ENCODE measurements around the gene RALA. TPM values are rescaled to one million over a fixed set of nuclear protein-coding genes. Genes with fewer than 3 reads are reported as not detected.

Gene RALA
- total and polyA plus RNA-seq, 2 of the 13 experiments (the other 11 are each of a cell fraction or from before 2014, with no cell fraction given) = 11.8 to 19.5 TPM

DNA sequence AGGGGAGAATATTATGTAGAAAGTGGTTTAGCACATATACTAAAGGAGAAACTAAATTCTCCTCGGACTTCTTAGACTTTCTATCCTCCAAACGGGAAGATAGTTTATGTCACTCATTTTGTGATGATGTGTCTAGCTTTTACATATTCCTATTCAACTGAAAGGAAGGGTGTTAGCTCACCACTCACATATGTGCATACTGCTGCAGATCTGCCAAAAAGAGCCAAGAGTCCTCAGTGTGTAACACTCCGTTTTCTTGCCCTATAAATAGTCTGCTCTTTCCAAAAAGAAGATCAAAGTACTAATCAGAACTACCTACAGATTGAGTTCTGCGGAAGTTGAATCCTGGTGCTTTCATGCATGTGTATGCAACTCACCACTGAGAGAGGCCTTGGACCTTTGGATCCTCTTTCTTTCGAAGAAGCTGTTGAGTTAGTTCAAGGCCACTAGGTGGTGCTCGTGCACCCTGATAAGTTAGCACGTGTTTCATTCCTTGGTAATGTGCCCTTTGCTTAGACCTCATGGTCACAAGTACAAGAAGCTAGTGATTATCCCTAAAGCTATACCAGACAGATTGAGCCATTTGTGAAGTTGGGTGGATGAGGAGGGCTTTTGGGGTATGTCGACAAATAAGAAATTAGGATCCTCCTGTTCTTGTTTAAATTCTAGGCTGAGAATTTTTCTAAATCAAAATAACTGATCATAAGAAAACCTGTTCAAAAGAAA, 43.1 kb upstream of the RALA start (continued):
- no peak for TF ChIP-seq ZNF713 (CRISPR knock-in tag; IDR thresholded peaks at IDR 0.05)
- TF ChIP-seq ZNF616 (CRISPR knock-in tag; IDR thresholded peaks at IDR 0.05; ENCODE audit: low read depth) = no peak
- TF ChIP-seq ZMYM4 (CRISPR knock-in tag; IDR thresholded peaks at IDR 0.05) = peak; percentile 66
- 0 out of 2 replicates have a peak, but pooled peaks have one; percentile 48 for TF ChIP-seq NCOR1 (IDR thresholded peaks at IDR 0.05; ENCODE audit: borderline replicate concordance, low read length)
- no peak for TF ChIP-seq MEIS1 (CRISPR knock-in tag; IDR thresholded peaks at IDR 0.05; ENCODE audit: borderline replicate concordance)

- H4K20me1 ChIP-seq (ENCODE audit: insufficient read depth, low read length) = no peaks in the 10 kb centered on the region
- H3K4me3 ChIP-seq (replicated peaks in 1 of 3; ENCODE audit: insufficient read depth in 1 of 3, low read depth in 2 of 3, low read length in 3 of 3) = no peak overlapping the region
- DNase-seq (ENCODE audit: low spot score) = no peak
- intact Hi-C loops (cut with micrococcal nuclease; ENCODE audit: unreplicated experiment) (loop anchor here (5.0 to 10.0 kb wide), 2 partner anchors 45 to 462 kb away; no protein-coding TSS in a partner anchor), in situ Hi-C loops (cut with HindIII; ENCODE audit: extremely low pct_ligation_motif_present, low pct_unique_long_range_greater_than_20kb) (loop anchor here (5.0 kb wide), 1 partner anchor 165 kb away; no protein-coding TSS in a partner anchor)
- no peak for FAIRE-seq
- TF ChIP-seq ZNF605 (CRISPR knock-in tag; IDR thresholded peaks at IDR 0.05) (no peak), CEBPG (CRISPR knock-in tag; IDR thresholded peaks at IDR 0.05) (no peak), NFE2 (CRISPR knock-in tag; IDR thresholded peaks at IDR 0.05) (no peak), ZNF703 (CRISPR knock-in tag; IDR thresholded peaks at IDR 0.05; ENCODE audit: borderline replicate concordance) (no peak), NONO (IDR thresholded peaks at IDR 0.05) (no peak), NONO (CRISPR knock-in tag; conservative IDR thresholded peaks at IDR 0.05) (no peak), MAFF (IDR thresholded peaks at IDR 0.05; ENCODE audit: low read depth, low read length) (no peak)
- TF ChIP-seq, protein P1, sequence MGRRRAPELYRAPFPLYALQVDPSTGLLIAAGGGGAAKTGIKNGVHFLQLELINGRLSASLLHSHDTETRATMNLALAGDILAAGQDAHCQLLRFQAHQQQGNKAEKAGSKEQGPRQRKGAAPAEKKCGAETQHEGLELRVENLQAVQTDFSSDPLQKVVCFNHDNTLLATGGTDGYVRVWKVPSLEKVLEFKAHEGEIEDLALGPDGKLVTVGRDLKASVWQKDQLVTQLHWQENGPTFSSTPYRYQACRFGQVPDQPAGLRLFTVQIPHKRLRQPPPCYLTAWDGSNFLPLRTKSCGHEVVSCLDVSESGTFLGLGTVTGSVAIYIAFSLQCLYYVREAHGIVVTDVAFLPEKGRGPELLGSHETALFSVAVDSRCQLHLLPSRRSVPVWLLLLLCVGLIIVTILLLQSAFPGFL (CRISPR knock-in tag; IDR thresholded peaks at IDR 0.05) = no peak
- H3K36me3 ChIP-seq (replicated peaks in 1 of 2; ENCODE audit: control insufficient read depth in 1 of 2, insufficient read depth in 2 of 2, low read length in 2 of 2) = no peaks in the 10 kb centered on the region
- H3K79me2 ChIP-seq (ENCODE audit: insufficient read depth, low read length) = no peaks in the 10 kb centered on the region
- H2AFZ ChIP-seq (ENCODE audit: low read length) = no peak overlapping the region
- H3K27ac ChIP-seq (ENCODE audit: extremely low read length, insufficient read depth, low read length) = no peak overlapping the region
- no peak overlapping the region for H3K4me2 ChIP-seq (ENCODE audit: low read depth, low read length)
- H3K4me1 ChIP-seq (ENCODE audit: insufficient read depth, low read length) = peaks cover 15% of the 10 kb centered on the region
- no peaks in the 10 kb centered on the region for H3K27me3 ChIP-seq (ENCODE audit: control insufficient read depth in 1 of 2, insufficient read depth in 2 of 2, low read length in 2 of 2)
- H3K9me3 ChIP-seq (ENCODE audit: low read length) = no peaks in the 10 kb centered on the region
- 89% methylated on average over 2 of the region's 2 CpGs for WGBS (ENCODE audit: low lambda C conversion rate)
- no peak for ATAC-seq
- BruUV-seq (replicated peaks) = no TSS peak
- ChIA-PET POLR2A (no interaction called here), CTCF (ENCODE audit: low intra/inter-chr PET ratio, low total read pairs) (interaction anchor here (3.6 kb wide), 1 partner anchor 163 kb away, joined by 53 read pairs; no protein-coding TSS in a partner anchor)
- H3K9ac ChIP-seq (ENCODE audit: insufficient read depth, low read depth, low read length) = no peak overlapping the region
Observed at GRCh38 chr7:39582536-39582935, 40.8 kb upstream of the RALA start.
